ENCODE measurements around the gene PACRG.

Gene PACRG

DNA sequence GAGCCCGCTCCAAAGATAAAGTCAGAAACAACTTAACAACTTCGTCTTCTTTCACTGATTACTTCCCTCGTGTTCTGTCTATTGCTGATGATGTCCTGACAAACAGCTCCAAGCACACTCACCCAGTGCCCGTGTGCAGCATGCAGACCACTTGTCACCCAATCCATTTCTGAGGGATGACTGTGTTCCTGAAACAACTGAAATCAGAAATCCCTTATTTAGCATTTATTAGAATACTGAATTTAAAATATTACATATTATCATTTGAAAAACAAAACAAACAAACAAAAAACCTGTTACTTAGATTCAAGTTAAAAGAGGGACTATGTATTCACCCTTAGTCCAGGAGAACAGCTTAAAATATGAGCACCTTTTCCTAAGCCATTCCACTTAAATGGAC lies 463.0 kb downstream of the PACRG start:
- TF ChIP-seq RAD21 (IDR thresholded peaks at IDR 0.05; ENCODE audit: low read depth) = no peak
- no peak for TF ChIP-seq NFIC (IDR thresholded peaks at IDR 0.05)
- no peak for TF ChIP-seq CEBPB (IDR thresholded peaks at IDR 0.05)
- TF ChIP-seq MAX (IDR thresholded peaks at IDR 0.05) = no peak
- TF ChIP-seq YY1 (IDR thresholded peaks at IDR 0.05; ENCODE audit: low read depth) = no peak
- TF ChIP-seq TAF1 (IDR thresholded peaks at IDR 0.05; ENCODE audit: low read depth) = no peak
- no peak for TF ChIP-seq TEAD4 (IDR thresholded peaks at IDR 0.05)
- TF ChIP-seq ZBTB7A (IDR thresholded peaks at IDR 0.05; ENCODE audit: low read depth) = no peak
- TF ChIP-seq, protein P1, sequence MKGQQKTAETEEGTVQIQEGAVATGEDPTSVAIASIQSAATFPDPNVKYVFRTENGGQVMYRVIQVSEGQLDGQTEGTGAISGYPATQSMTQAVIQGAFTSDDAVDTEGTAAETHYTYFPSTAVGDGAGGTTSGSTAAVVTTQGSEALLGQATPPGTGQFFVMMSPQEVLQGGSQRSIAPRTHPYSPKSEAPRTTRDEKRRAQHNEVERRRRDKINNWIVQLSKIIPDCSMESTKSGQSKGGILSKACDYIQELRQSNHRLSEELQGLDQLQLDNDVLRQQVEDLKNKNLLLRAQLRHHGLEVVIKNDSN (IDR thresholded peaks at IDR 0.05) = no peak
- TF ChIP-seq EGR1 (IDR thresholded peaks at IDR 0.05) = no peak
- TF ChIP-seq CREB1 (IDR thresholded peaks at IDR 0.05; ENCODE audit: low read depth) = no peak
- no peak for TF ChIP-seq TCF12 (IDR thresholded peaks at IDR 0.05; ENCODE audit: low read depth)
- no peak for TF ChIP-seq EP300 (IDR thresholded peaks at IDR 0.05; ENCODE audit: borderline replicate concordance)
- TF ChIP-seq FOXM1 (IDR thresholded peaks at IDR 0.05; ENCODE audit: borderline replicate concordance, low read depth) = no peak
- no peak for TF ChIP-seq REST (IDR thresholded peaks at IDR 0.05; ENCODE audit: low read depth)

- TF ChIP-seq TEAD4 (IDR thresholded peaks at IDR 0.05) = no peak
- no peak for TF ChIP-seq TCF12 (IDR thresholded peaks at IDR 0.05; ENCODE audit: low read depth)
- no peak for TF ChIP-seq TAF1 (IDR thresholded peaks at IDR 0.05; ENCODE audit: low read depth)
- TF ChIP-seq ZBTB7A (IDR thresholded peaks at IDR 0.05; ENCODE audit: low read depth) = no peak
- TF ChIP-seq, protein P1 (IDR thresholded peaks at IDR 0.05) = no peak
- no peak for TF ChIP-seq NFIC (IDR thresholded peaks at IDR 0.05)
- no peak for TF ChIP-seq YY1 (IDR thresholded peaks at IDR 0.05; ENCODE audit: low read depth)
- TF ChIP-seq REST (IDR thresholded peaks at IDR 0.05; ENCODE audit: low read depth) = no peak
- TF ChIP-seq EP300 (IDR thresholded peaks at IDR 0.05; ENCODE audit: borderline replicate concordance) = no peak
- TF ChIP-seq FOXM1 (IDR thresholded peaks at IDR 0.05; ENCODE audit: borderline replicate concordance, low read depth) = no peak
Measured at GRCh38 chr6:163191704-163192537, 464.1 kb downstream of the PACRG start.

DNA sequence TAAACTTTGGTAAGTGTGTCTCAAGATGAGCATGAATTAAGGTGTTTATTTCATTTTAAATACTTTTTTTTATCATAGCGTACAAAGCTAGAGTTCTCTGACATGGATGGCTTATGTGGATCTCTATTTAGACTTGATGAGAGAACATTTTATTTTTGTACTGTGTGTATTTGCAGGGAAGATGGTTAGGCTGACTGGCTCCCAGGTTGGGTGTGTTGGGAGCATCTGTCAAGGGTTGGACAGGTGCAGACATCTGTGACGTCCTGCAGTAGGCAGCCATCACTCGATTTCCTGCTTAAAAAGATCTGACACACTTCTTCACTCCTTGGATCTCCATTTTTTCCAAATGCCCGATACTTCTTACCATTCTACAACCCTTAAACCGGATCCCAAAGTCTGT lies 464.8 kb downstream of the PACRG start:
- no peak for TF ChIP-seq YY1 (IDR thresholded peaks at IDR 0.05; ENCODE audit: low read depth)
- no peak for TF ChIP-seq MAX (IDR thresholded peaks at IDR 0.05)
- no peak for TF ChIP-seq EP300 (IDR thresholded peaks at IDR 0.05; ENCODE audit: borderline replicate concordance)
- no peak for TF ChIP-seq CEBPB (IDR thresholded peaks at IDR 0.05)
- TF ChIP-seq NFIC (IDR thresholded peaks at IDR 0.05) = no peak
- TF ChIP-seq EGR1 (IDR thresholded peaks at IDR 0.05) = no peak
- no peak for TF ChIP-seq ZBTB7A (IDR thresholded peaks at IDR 0.05; ENCODE audit: low read depth)
- TF ChIP-seq, protein P1 (IDR thresholded peaks at IDR 0.05) = no peak
- TF ChIP-seq REST (IDR thresholded peaks at IDR 0.05; ENCODE audit: low read depth) = no peak
- no peak for TF ChIP-seq TCF12 (IDR thresholded peaks at IDR 0.05; ENCODE audit: low read depth)

- no peak for TF ChIP-seq MAX (IDR thresholded peaks at IDR 0.05)
- no peak for TF ChIP-seq REST (IDR thresholded peaks at IDR 0.05; ENCODE audit: low read depth)
- TF ChIP-seq FOXM1 (IDR thresholded peaks at IDR 0.05; ENCODE audit: borderline replicate concordance, low read depth) = no peak
Measured at GRCh38 chr6:163193326-163193725, 465.6 kb downstream of the PACRG start.

Data from Ishikawa (cell line).